K562 (cell line): ENCODE measurements around the gene SNX10.

Source experiments
- BHLHE40 ChIP-seq: IDR thresholded peaks from 2 replicates; pipeline ENCODE4 v1.6.1; 2011; ENCODE audit warnings: low read length, improper control_type of control experiment
- ZNF740 ChIP-seq, 3 experiments: fragments of 200-800 bp in 1 of 3; sonication (Bioruptor generic) in 1 of 3; sonication (generic) in 1 of 3; formaldehyde crosslinking in 1 of 3; IDR thresholded peaks; 2 replicates each; pipeline versions ENCODE4 v1.6.1 to v1.8.0; 2016 to 2022; ENCODE audit warnings: mild to moderate bottlenecking in 2 of 3, missing compliant biosample characterization in 2 of 3, missing genetic modification characterization in 2 of 3, missing genetic modification reagents in 1 of 3

- no peak for TF ChIP-seq ZNF740 (CRISPR knock-in tag; IDR thresholded peaks at IDR 0.05)
- no peak for TF ChIP-seq ZNF740 (tag; IDR thresholded peaks at IDR 0.05)
- TF ChIP-seq BHLHE40, result no peak
Measured at GRCh38 chr7:26307791-26308190, 16.1 kb downstream of the SNX10 start.
